ENCODE measurements around the gene PKP3.
"Not testable (repeated sequence)": the region's sequence is repeated elsewhere in the genome, so short reads cannot be mapped to it uniquely, and the experiment has no call there.

Gene PKP3

DNA sequence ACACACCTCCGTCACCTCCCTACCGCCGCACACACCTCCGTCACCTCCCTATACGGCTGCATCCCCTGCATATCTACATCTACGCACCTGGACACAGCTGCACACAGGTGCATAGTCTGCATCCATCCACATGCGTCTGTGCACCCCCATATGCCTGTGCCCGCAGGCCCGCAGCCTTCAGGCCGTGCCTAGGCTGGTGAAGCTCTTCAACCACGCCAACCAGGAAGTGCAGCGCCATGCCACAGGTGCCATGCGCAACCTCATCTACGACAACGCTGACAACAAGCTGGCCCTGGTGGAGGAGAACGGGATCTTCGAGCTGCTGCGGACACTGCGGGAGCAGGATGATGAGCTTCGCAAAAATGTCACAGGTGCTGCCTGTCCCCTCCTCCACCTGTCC, 4.8 kb downstream of the PKP3 start:
- Histone ChIP-seq H3K9ac (no peak overlapping the region), H3K9me3 (ENCODE audit: control insufficient read depth, low read length) (no peaks in the 10 kb centered on the region), H3K4me1 (no peaks in the 10 kb centered on the region), H3K4me3 (ENCODE audit: low read depth, low read length) (no peak overlapping the region), H2AFZ (no peak overlapping the region), H3K4me2 (ENCODE audit: low read length) (no peak overlapping the region), H3K36me3 (ENCODE audit: control insufficient read depth, insufficient read depth, low read length) (no peaks in the 10 kb centered on the region), H3K79me2 (no peaks in the 10 kb centered on the region), H3K27me3 (ENCODE audit: control insufficient read depth, insufficient read depth, low read length) (no peaks in the 10 kb centered on the region), H3K27ac (no peak overlapping the region)
- TF ChIP-seq, protein P1, sequence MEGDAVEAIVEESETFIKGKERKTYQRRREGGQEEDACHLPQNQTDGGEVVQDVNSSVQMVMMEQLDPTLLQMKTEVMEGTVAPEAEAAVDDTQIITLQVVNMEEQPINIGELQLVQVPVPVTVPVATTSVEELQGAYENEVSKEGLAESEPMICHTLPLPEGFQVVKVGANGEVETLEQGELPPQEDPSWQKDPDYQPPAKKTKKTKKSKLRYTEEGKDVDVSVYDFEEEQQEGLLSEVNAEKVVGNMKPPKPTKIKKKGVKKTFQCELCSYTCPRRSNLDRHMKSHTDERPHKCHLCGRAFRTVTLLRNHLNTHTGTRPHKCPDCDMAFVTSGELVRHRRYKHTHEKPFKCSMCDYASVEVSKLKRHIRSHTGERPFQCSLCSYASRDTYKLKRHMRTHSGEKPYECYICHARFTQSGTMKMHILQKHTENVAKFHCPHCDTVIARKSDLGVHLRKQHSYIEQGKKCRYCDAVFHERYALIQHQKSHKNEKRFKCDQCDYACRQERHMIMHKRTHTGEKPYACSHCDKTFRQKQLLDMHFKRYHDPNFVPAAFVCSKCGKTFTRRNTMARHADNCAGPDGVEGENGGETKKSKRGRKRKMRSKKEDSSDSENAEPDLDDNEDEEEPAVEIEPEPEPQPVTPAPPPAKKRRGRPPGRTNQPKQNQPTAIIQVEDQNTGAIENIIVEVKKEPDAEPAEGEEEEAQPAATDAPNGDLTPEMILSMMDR (IDR thresholded peaks at IDR 0.05) = no peak

DNA sequence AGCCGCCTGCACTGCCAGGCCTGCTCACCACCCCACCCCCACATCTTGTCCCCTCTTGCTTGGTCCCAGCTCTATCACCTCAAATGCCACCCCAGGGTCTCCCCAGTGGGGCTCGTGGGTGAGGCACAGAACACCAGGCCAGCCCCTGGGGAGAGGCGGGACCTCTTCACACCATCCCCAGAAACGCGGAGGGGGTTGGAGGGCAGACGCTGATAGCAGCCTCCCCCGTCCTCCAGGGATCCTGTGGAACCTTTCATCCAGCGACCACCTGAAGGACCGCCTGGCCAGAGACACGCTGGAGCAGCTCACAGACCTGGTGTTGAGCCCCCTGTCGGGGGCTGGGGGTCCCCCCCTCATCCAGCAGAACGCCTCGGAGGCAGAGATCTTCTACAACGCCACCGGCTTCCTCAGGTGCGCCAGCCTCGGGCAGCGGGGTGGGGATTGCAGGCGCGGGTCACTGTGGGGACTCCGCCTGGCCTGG, 5.8 kb downstream of the PKP3 start:
- no peaks in the 10 kb centered on the region for H3K36me3 ChIP-seq (ENCODE audit: control insufficient read depth, insufficient read depth, low read length)
- H3K4me1 ChIP-seq = no peaks in the 10 kb centered on the region
- no peaks in the 10 kb centered on the region for H3K27me3 ChIP-seq (ENCODE audit: control insufficient read depth, insufficient read depth, low read length)
- H3K9ac ChIP-seq = no peak overlapping the region
- TF ChIP-seq, protein P1 (IDR thresholded peaks at IDR 0.05) = no peak
- H2AFZ ChIP-seq = no peak overlapping the region
- no peak overlapping the region for H3K27ac ChIP-seq
- H3K9me3 ChIP-seq (ENCODE audit: control insufficient read depth, low read length) = no peaks in the 10 kb centered on the region
- no peak overlapping the region for H3K4me2 ChIP-seq (ENCODE audit: low read length)
- H3K4me3 ChIP-seq (ENCODE audit: low read depth, low read length) = no peak overlapping the region
- no peaks in the 10 kb centered on the region for H3K79me2 ChIP-seq

DNA sequence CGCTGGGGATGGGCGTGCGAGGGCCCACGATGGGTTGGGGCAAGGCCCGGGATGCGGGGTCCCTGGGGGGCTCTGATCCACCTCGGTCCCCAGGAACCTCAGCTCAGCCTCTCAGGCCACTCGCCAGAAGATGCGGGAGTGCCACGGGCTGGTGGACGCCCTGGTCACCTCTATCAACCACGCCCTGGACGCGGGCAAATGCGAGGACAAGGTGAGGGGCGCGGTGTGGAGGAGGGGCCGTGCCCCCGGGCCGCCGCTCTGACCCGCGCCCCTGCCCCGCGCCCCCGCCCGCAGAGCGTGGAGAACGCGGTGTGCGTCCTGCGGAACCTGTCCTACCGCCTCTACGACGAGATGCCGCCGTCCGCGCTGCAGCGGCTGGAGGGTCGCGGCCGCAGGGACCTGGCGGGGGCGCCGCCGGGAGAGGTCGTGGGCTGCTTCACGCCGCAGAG, 6.3 kb downstream of the PKP3 start:
- Histone ChIP-seq H3K9ac (no peak overlapping the region), H3K27ac (no peak overlapping the region), H3K4me3 (ENCODE audit: low read depth, low read length) (no peak overlapping the region), H3K4me1 (no peaks in the 10 kb centered on the region), H3K79me2 (no peaks in the 10 kb centered on the region), H3K36me3 (ENCODE audit: control insufficient read depth, insufficient read depth, low read length) (no peaks in the 10 kb centered on the region), H3K4me2 (ENCODE audit: low read length) (no peak overlapping the region), H3K9me3 (ENCODE audit: control insufficient read depth, low read length) (no peaks in the 10 kb centered on the region), H3K27me3 (ENCODE audit: control insufficient read depth, insufficient read depth, low read length) (no peaks in the 10 kb centered on the region), H2AFZ (no peak overlapping the region)
- TF ChIP-seq, protein P1 (IDR thresholded peaks at IDR 0.05) = no peak

DNA sequence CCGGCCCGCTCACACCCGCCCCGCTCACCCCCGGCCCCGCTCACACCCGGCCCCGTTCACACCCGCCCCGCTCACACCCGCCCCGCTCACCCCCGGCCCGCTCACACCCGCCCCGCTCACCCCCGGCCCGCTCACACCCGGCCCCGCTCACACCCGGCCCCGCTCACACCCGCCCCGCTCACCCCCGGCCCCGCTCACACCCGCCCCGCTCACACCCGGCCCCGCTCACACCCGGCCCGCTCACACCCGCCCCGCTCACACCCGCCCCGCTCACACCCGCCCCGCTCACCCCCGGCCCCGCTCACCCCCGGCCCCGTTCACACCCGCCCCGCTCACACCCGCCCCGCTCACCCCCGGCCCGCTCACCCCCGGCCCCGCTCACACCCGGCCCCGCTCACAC, 7.2 kb downstream of the PKP3 start:
- H3K4me3 ChIP-seq (ENCODE audit: low read depth, low read length); H3K4me2 ChIP-seq (ENCODE audit: low read length); H3K9ac ChIP-seq; H3K27ac ChIP-seq; H3K9me3 ChIP-seq (ENCODE audit: control insufficient read depth, low read length); H3K36me3 ChIP-seq (ENCODE audit: control insufficient read depth, insufficient read depth, low read length); H3K4me1 ChIP-seq; H3K79me2 ChIP-seq; H2AFZ ChIP-seq; H3K27me3 ChIP-seq (ENCODE audit: control insufficient read depth, insufficient read depth, low read length): not testable (repeated sequence)

DNA sequence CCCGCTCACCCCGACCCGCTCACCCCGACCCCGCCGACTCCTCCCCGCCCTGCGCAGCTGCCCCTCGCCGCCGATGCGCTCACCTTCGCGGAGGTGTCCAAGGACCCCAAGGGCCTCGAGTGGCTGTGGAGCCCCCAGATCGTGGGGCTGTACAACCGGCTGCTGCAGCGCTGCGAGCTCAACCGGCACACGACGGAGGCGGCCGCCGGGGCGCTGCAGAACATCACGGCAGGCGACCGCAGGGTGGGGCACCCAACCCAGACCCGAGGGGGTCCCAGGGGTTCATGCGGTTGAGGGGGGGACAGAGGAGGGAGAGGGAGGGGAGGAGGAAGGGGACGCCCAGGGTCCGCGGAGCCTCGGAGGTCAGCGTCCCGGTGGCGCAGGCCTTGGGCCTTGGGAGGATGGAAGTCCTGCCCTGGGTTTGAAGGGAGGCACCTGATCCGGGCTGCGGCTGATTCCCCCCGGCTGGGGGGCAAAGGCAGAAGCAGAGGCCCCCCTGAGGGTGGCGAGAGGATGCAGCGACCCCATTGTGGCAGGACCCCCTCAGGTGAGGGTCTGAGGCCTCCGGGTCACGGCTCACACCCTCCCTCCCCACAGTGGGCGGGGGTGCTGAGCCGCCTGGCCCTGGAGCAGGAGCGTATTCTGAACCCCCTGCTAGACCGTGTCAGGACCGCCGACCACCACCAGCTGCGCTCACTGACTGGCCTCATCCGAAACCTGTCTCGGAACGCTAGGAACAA, 9.2 kb downstream of the PKP3 start:
- Histone ChIP-seq H3K9ac (no peak overlapping the region), H3K79me2 (no peaks in the 10 kb centered on the region), H3K4me1 (no peaks in the 10 kb centered on the region), H3K27me3 (ENCODE audit: control insufficient read depth, insufficient read depth, low read length) (no peaks in the 10 kb centered on the region), H3K4me2 (ENCODE audit: low read length) (no peak overlapping the region), H3K27ac (no peak overlapping the region), H2AFZ (no peak overlapping the region), H3K9me3 (ENCODE audit: control insufficient read depth, low read length) (no peaks in the 10 kb centered on the region), H3K4me3 (ENCODE audit: low read depth, low read length) (no peak overlapping the region), H3K36me3 (ENCODE audit: control insufficient read depth, insufficient read depth, low read length) (no peaks in the 10 kb centered on the region)
- TF ChIP-seq, protein P1 (IDR thresholded peaks at IDR 0.05) = no peak
